HL-60 (cell line): ENCODE measurements around the gene EAF1.
"Not testable (repeated sequence)": the region's sequence is repeated elsewhere in the genome, so short reads cannot be mapped to it uniquely, and the experiment has no call there.

Source experiments
- GABPA ChIP-seq: IDR thresholded peaks from 2 replicates; pipeline ENCODE4 v1.6.1; 2012; ENCODE audit warnings: low read depth
- POLR2AphosphoS5 ChIP-seq: IDR thresholded peaks from 2 replicates; pipeline ENCODE4 v1.6.1; 2012; ENCODE audit warnings: low read depth
- TF ChIP-seq, protein P1 (sequence below): IDR thresholded peaks from one replicate; pipeline ENCODE4 v1.5.1; 2011; ENCODE audit warnings: low read length, control low read depth, inconsistent platforms; ENCODE audit not compliant: insufficient read depth
- TF ChIP-seq, protein P2 (sequence below): IDR thresholded peaks from 2 replicates; pipeline ENCODE4 v1.6.1; 2012; ENCODE audit warnings: low read depth; ENCODE audit not compliant: insufficient replicate concordance

- TF ChIP-seq POLR2AphosphoS5, GABPA: not testable (repeated sequence)
- TF ChIP-seq, protein P1, sequence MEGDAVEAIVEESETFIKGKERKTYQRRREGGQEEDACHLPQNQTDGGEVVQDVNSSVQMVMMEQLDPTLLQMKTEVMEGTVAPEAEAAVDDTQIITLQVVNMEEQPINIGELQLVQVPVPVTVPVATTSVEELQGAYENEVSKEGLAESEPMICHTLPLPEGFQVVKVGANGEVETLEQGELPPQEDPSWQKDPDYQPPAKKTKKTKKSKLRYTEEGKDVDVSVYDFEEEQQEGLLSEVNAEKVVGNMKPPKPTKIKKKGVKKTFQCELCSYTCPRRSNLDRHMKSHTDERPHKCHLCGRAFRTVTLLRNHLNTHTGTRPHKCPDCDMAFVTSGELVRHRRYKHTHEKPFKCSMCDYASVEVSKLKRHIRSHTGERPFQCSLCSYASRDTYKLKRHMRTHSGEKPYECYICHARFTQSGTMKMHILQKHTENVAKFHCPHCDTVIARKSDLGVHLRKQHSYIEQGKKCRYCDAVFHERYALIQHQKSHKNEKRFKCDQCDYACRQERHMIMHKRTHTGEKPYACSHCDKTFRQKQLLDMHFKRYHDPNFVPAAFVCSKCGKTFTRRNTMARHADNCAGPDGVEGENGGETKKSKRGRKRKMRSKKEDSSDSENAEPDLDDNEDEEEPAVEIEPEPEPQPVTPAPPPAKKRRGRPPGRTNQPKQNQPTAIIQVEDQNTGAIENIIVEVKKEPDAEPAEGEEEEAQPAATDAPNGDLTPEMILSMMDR = not testable (repeated sequence)
- TF ChIP-seq, protein P2, sequence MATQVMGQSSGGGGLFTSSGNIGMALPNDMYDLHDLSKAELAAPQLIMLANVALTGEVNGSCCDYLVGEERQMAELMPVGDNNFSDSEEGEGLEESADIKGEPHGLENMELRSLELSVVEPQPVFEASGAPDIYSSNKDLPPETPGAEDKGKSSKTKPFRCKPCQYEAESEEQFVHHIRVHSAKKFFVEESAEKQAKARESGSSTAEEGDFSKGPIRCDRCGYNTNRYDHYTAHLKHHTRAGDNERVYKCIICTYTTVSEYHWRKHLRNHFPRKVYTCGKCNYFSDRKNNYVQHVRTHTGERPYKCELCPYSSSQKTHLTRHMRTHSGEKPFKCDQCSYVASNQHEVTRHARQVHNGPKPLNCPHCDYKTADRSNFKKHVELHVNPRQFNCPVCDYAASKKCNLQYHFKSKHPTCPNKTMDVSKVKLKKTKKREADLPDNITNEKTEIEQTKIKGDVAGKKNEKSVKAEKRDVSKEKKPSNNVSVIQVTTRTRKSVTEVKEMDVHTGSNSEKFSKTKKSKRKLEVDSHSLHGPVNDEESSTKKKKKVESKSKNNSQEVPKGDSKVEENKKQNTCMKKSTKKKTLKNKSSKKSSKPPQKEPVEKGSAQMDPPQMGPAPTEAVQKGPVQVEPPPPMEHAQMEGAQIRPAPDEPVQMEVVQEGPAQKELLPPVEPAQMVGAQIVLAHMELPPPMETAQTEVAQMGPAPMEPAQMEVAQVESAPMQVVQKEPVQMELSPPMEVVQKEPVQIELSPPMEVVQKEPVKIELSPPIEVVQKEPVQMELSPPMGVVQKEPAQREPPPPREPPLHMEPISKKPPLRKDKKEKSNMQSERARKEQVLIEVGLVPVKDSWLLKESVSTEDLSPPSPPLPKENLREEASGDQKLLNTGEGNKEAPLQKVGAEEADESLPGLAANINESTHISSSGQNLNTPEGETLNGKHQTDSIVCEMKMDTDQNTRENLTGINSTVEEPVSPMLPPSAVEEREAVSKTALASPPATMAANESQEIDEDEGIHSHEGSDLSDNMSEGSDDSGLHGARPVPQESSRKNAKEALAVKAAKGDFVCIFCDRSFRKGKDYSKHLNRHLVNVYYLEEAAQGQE = not testable (repeated sequence)
These were observed 57.2 kb downstream of the EAF1 start for GRCh38 chr3:15484551-15484950.
